K562 (cell line): ENCODE measurements around the gene ACTRT3. TPM values are rescaled to one million over a fixed set of nuclear protein-coding genes. Genes with fewer than 3 reads are reported as not detected.

Experiments used
- BMI1 ChIP-seq: fragments of 150-350 bp; IDR thresholded peaks from 2 replicates; pipeline ENCODE4 v1.6.1; 2014; ENCODE audit warnings: low read length
- CHCHD3 ChIP-seq: fragments of 250-450 bp; sonication (Bioruptor Pico); IDR thresholded peaks from 2 replicates; pipeline ENCODE4 v2.1.2; 2022; ENCODE audit warnings: mild to moderate bottlenecking
- CREB3 ChIP-seq: fragments of 450-650 bp; conservative IDR thresholded peaks from 2 replicates; pipeline ENCODE4 v1.6.1; 2016; ENCODE audit warnings: missing genetic modification characterization, low read depth, mild to moderate bottlenecking, missing compliant biosample characterization, moderate library complexity
- CUX1 ChIP-seq: fragments of 200-800 bp; sonication (Bioruptor generic); IDR thresholded peaks from 2 replicates; pipeline ENCODE4 v1.6.1; 2016; ENCODE audit warnings: missing genetic modification characterization, missing compliant biosample characterization
- EP300 ChIP-seq: IDR thresholded peaks from 2 replicates; pipeline ENCODE4 v1.6.1; 2012; ENCODE audit warnings: low read length, improper control_type of control experiment
- ESRRB ChIP-seq: fragments of 250-450 bp; sonication (Bioruptor Pico); IDR thresholded peaks from 2 replicates; pipeline ENCODE4 v1.5.0; 2020; ENCODE audit warnings: mild to moderate bottlenecking, moderate library complexity, borderline replicate concordance
- FOSL1 ChIP-seq: fragments of 200-800 bp; sonication (Bioruptor generic); conservative IDR thresholded peaks from 2 replicates; pipeline ENCODE4 v1.6.1; 2016; ENCODE audit warnings: missing genetic modification characterization, missing compliant biosample characterization
- ILK ChIP-seq: fragments of 450-650 bp; IDR thresholded peaks from 2 replicates; pipeline ENCODE4 v1.6.1; 2016; ENCODE audit warnings: missing genetic modification characterization, low read depth, mild to moderate bottlenecking, missing compliant biosample characterization, moderate library complexity, borderline replicate concordance
- IRF2 ChIP-seq: sonication (generic); formaldehyde crosslinking; IDR thresholded peaks from 2 replicates; pipeline ENCODE4 v1.8.1; 2022; ENCODE audit warnings: mild to moderate bottlenecking, missing genetic modification reagents
- MEIS2 ChIP-seq: fragments of 450-650 bp; IDR thresholded peaks from 2 replicates; pipeline ENCODE4 v1.6.1; 2014; ENCODE audit warnings: mild to moderate bottlenecking; ENCODE audit not compliant: partially characterized antibody
- SAFB ChIP-seq: fragments of 200-400 bp; formaldehyde crosslinking; IDR thresholded peaks from 2 replicates; pipeline ENCODE4 v1.6.1; 2017; ENCODE audit warnings: low read depth, low read length, borderline replicate concordance
- SFPQ ChIP-seq: fragments of 200-400 bp; formaldehyde crosslinking; IDR thresholded peaks from 2 replicates; pipeline ENCODE4 v1.6.1; 2017; ENCODE audit warnings: mild to moderate bottlenecking, low read depth, low read length, moderate library complexity
- SMARCB1 ChIP-seq: IDR thresholded peaks from 2 replicates; pipeline ENCODE4 v1.6.1; 2011; ENCODE audit warnings: improper control_type of control experiment, low read depth; ENCODE audit not compliant: insufficient read length
- SMARCE1 ChIP-seq: fragments of 450-650 bp; IDR thresholded peaks from 2 replicates; pipeline ENCODE4 v1.7.1; 2016; ENCODE audit warnings: mild to moderate bottlenecking
- SNRNP70 ChIP-seq: fragments of 200-400 bp; formaldehyde crosslinking; optimal IDR thresholded peaks from 2 replicates; pipeline ENCODE3; 2017; ENCODE audit warnings: low read depth, low read length
- SP1 ChIP-seq: sonication (generic); formaldehyde crosslinking; IDR thresholded peaks from 2 replicates; pipeline ENCODE4 v1.8.1; 2022; ENCODE audit warnings: mild to moderate bottlenecking, missing genetic modification reagents
- TBP ChIP-seq: optimal IDR thresholded peaks from 2 replicates; pipeline ENCODE3; 2011; ENCODE audit warnings: low read depth, low read length, improper control_type of control experiment
- TRIM24 ChIP-seq, 2 experiments: fragments of 450-650 bp; IDR thresholded peaks; 2 replicates each; pipeline ENCODE4 v1.6.1; 2016
- TRIM28 ChIP-seq: fragments of 450-650 bp; IDR thresholded peaks from 2 replicates; pipeline ENCODE4 v1.6.1; 2017
- ZC3H8 ChIP-seq: fragments of 450-650 bp; IDR thresholded peaks from 2 replicates; pipeline ENCODE4 v1.6.1; 2017
- ZNF174 ChIP-seq: fragments of 250-450 bp; sonication (Bioruptor Pico); IDR thresholded peaks from 2 replicates; pipeline ENCODE4 v1.4.0; 2020; ENCODE audit warnings: mild to moderate bottlenecking
- ZNF586 ChIP-seq: fragments of 450-650 bp; formaldehyde crosslinking; conservative IDR thresholded peaks from 2 replicates; pipeline ENCODE4 v1.4.0; 2020; ENCODE audit warnings: mild to moderate bottlenecking, moderate library complexity
- ZNF668 ChIP-seq: fragments of 250-450 bp; sonication (Bioruptor Pico); IDR thresholded peaks from 2 replicates; pipeline ENCODE4 v1.8.0; 2022; ENCODE audit warnings: mild to moderate bottlenecking, inconsistent platforms
- polyA plus RNA-seq, 8 experiments: library from polyadenylated mRNA; depleted of rRNA in 4 of 8; stranded (reverse) in 5 of 8; unstranded in 3 of 8; fragments of >200 nt; fragmentation: Nextera tagmentation in 2 of 8; fragmentation: Illumina TruSeq in 1 of 8; extraction: Ambion mirVana in 2 of 8; extraction: Trizol in 1 of 8; gene quantifications; 2 replicates each; pipeline versions ENCODE4 v1.2.1 to v1.2.3, GENCODE V29; 2011 to 2014; ENCODE audit warnings: inconsistent platforms in 1 of 8, missing spikeins in 1 of 8
- total RNA-seq, 7 experiments: library from RNA; depleted of rRNA in 6 of 7; stranded (reverse); fragments of >200 nt in 6 of 7; fragmentation: Illumina TruSeq in 2 of 7; extraction: Trizol in 2 of 7; gene quantifications; 2 replicates each; pipeline versions ENCODE4 v1.2.1 to v1.2.3, GENCODE V29; 2011 to 2021; ENCODE audit warnings: low replicate concordance in 1 of 7

ACTRT3 gene
- total and polyA plus RNA-seq, 9 of the 15 experiments (the other 6 are each of a cell fraction or from before 2014, with no cell fraction given): 0.06 to 0.11 (median 0.07) TPM; not detected in 5

GRCh38 chr3:169764882-169765612 is 4.3 kb downstream of the ACTRT3 start, which contains the start of gene TERC (continued):
- TF ChIP-seq CREB3 (no peak), ZNF586 (no peak), SFPQ (no peak), ESRRB (CRISPR knock-in tag) (no peak), ZC3H8 (no peak), SAFB (no peak), FOSL1 (no peak), ZNF668 (CRISPR knock-in tag) (no peak), TBP (peak; percentile 96), MEIS2 (no peak), TRIM28 (no peak), SMARCB1 (no peak), IRF2 (CRISPR knock-in tag) (no peak), CHCHD3 (CRISPR knock-in tag) (peak; percentile 71; the same call in 1 of the 2 replicates), CUX1 (no peak), ZNF174 (CRISPR knock-in tag) (no peak), TRIM24 (IDR thresholded peaks at IDR 0.05) (no peak), EP300 (no peak), BMI1 (no peak), ILK (tag) (no peak), SP1 (CRISPR knock-in tag) (peak; percentile 10; the same call in 1 of the 2 replicates), SMARCE1 (no peak), SNRNP70 (no peak)
